DOHH2 (cell line): ENCODE results near the gene TNFRSF11A.

Experiments
- H3F3A ChIP-seq: fragments of 200-600 bp; sonication (generic), shearing (Covaris generic); 2 replicates; pipeline ENCODE4 v1.6.0; 2016; ENCODE audit warnings: antibody characterized with exemption, mild to moderate bottlenecking; ENCODE audit not compliant: control insufficient read depth, insufficient read depth
- H3K27ac ChIP-seq: fragments of 200-600 bp; sonication (generic); 2 replicates; pipeline ENCODE4 v1.5.1; 2014; ENCODE audit warnings: low read depth, mild to moderate bottlenecking, low read length, moderate library complexity
- H3K27me3 ChIP-seq: fragments of 200-600 bp; sonication (generic); 2 replicates; pipeline ENCODE4 v1.6.1; 2014; ENCODE audit warnings: mild to moderate bottlenecking, low read length, mixed read lengths; ENCODE audit not compliant: control insufficient read depth
- H3K36me3 ChIP-seq: fragments of 200-600 bp; sonication (generic); 2 replicates; pipeline ENCODE4 v1.6.1; 2014; ENCODE audit warnings: mild to moderate bottlenecking, low read length, moderate library complexity, mixed read lengths; ENCODE audit not compliant: control insufficient read depth
- H3K4me1 ChIP-seq: fragments of 200-600 bp; sonication (generic); 2 replicates; pipeline ENCODE4 v1.6.1; 2014; ENCODE audit warnings: mild to moderate bottlenecking, low read length, mixed read lengths; ENCODE audit not compliant: control insufficient read depth
- H3K4me2 ChIP-seq: fragments of 200-600 bp; sonication (generic); 2 replicates; pipeline ENCODE4 v1.6.0; 2014; ENCODE audit warnings: mild to moderate bottlenecking, low read length, moderate library complexity
- H3K4me3 ChIP-seq: fragments of 200-600 bp; sonication (generic); 2 replicates; pipeline ENCODE4 v1.5.1; 2014; ENCODE audit warnings: mild to moderate bottlenecking, low read length, mixed read lengths
- H3K79me2 ChIP-seq: fragments of 200-600 bp; sonication (generic); 2 replicates; pipeline ENCODE4 v1.6.1; 2014; ENCODE audit warnings: mild to moderate bottlenecking, low read length, mixed read lengths; ENCODE audit not compliant: control insufficient read depth
- H3K9me2 ChIP-seq: fragments of 200-600 bp; sonication (generic); replicated peaks from 2 replicates; pipeline ENCODE4 v1.6.1; 2014; ENCODE audit warnings: mild to moderate bottlenecking, low read length, mixed read lengths; ENCODE audit not compliant: control insufficient read depth
- H3K9me3 ChIP-seq: fragments of 200-600 bp; sonication (generic); 2 replicates; pipeline ENCODE4 v1.6.1; 2014; ENCODE audit warnings: antibody characterized with exemption, low read length, mixed read lengths; ENCODE audit not compliant: control insufficient read depth, insufficient read depth
- H4K20me1 ChIP-seq: fragments of 200-600 bp; sonication (generic); 2 replicates; pipeline ENCODE4 v1.6.0; 2014; ENCODE audit warnings: low read depth, mild to moderate bottlenecking, antibody characterized with exemption, low read length, moderate library complexity; ENCODE audit not compliant: control insufficient read depth, insufficient read depth
- CTCF ChIP-seq: fragments of 200-600 bp; sonication (generic); IDR thresholded peaks from one replicate; pipeline ENCODE4 v1.5.1; 2014; ENCODE audit warnings: antibody characterized with exemption, mild to moderate bottlenecking, low read depth, low read length; ENCODE audit not compliant: poor library complexity, severe bottlenecking
- EZH2phosphoT487 ChIP-seq: fragments of 200-600 bp; sonication (generic); IDR thresholded peaks from 2 replicates; pipeline ENCODE4 v1.6.1; 2017; ENCODE audit warnings: borderline replicate concordance, mild to moderate bottlenecking, antibody characterized with exemption, low read length, moderate library complexity, mixed read lengths

TNFRSF11A gene

GRCh38 chr18:62399276-62399675 lies 74.2 kb downstream of the TNFRSF11A start:
- Histone ChIP-seq H3K36me3 (no peaks in the 10 kb centered on the region), H3K4me1 (peaks cover 22% of the 10 kb centered on the region), H3K9me2 (no peaks in the 10 kb centered on the region), H3K27ac (no peak overlapping the region), H3K27me3 (no peaks in the 10 kb centered on the region), H3K9me3 (no peaks in the 10 kb centered on the region; the same call in 1 of the 2 replicates), H3K79me2 (no peaks in the 10 kb centered on the region), H4K20me1 (no peaks in the 10 kb centered on the region), H3K4me3 (peak overlapping the region; percentile 31; the same call in 1 of the 2 replicates), H3F3A (no peaks in the 10 kb centered on the region), H3K4me2 (peak overlapping the region; percentile 28)
- TF ChIP-seq EZH2phosphoT487 (no peak), CTCF (no peak)

- H3K79me2 ChIP-seq: no peaks in the 10 kb centered on the region
- no peaks in the 10 kb centered on the region; the same call in 1 of the 2 replicates for H3K9me3 ChIP-seq
- no peaks in the 10 kb centered on the region for H3K27me3 ChIP-seq
- no peak overlapping the region for H3K27ac ChIP-seq
- H3F3A ChIP-seq: no peaks in the 10 kb centered on the region
- H3K4me2 ChIP-seq: peak overlapping the region; percentile 28
- H3K36me3 ChIP-seq: no peaks in the 10 kb centered on the region
- peak; percentile 48 for TF ChIP-seq CTCF
- TF ChIP-seq EZH2phosphoT487: no peak
- H3K4me3 ChIP-seq: peak overlapping the region; percentile 31
- H3K4me1 ChIP-seq: peaks cover 22% of the 10 kb centered on the region
- no peaks in the 10 kb centered on the region for H4K20me1 ChIP-seq
- H3K9me2 ChIP-seq: no peaks in the 10 kb centered on the region
These were observed 74.7 kb downstream of the TNFRSF11A start for GRCh38 chr18:62399781-62400308.

- Histone ChIP-seq H3F3A (no peaks in the 10 kb centered on the region), H3K27me3 (no peaks in the 10 kb centered on the region), H3K4me2 (no peak overlapping the region), H3K79me2 (no peaks in the 10 kb centered on the region), H4K20me1 (no peaks in the 10 kb centered on the region), H3K4me3 (no peak overlapping the region), H3K36me3 (no peaks in the 10 kb centered on the region), H3K9me3 (no peaks in the 10 kb centered on the region; the same call in 1 of the 2 replicates), H3K27ac (no peak overlapping the region), H3K4me1 (peaks cover 22% of the 10 kb centered on the region), H3K9me2 (no peaks in the 10 kb centered on the region)
- TF ChIP-seq CTCF: no peak
- no peak for TF ChIP-seq EZH2phosphoT487
These were observed 75.8 kb downstream of the TNFRSF11A start for GRCh38 chr18:62400916-62401315.
